Esophagus muscularis mucosa (tissue), 3 donors: ENCODE measurements around the gene LRP5.

Experiments
- POLR2A ChIP-seq: fragments of 450-650 bp; IDR thresholded peaks from one replicate; pipeline ENCODE4 v1.6.1; 2017; ENCODE audit warnings: antibody characterized with exemption, moderate library complexity, mild to moderate bottlenecking, low read depth
- TF ChIP-seq, protein P1 (sequence below), 3 experiments: fragments of 200-600 bp in 2 of 3; fragments of 450-650 bp in 1 of 3; sonication (generic) in 2 of 3; IDR thresholded peaks; one replicate each; pipeline ENCODE4 v1.5.1; 2017 to 2019; ENCODE audit warnings: antibody characterized with exemption in 3 of 3, mild to moderate bottlenecking in 2 of 3, moderate library complexity in 1 of 3

DNA sequence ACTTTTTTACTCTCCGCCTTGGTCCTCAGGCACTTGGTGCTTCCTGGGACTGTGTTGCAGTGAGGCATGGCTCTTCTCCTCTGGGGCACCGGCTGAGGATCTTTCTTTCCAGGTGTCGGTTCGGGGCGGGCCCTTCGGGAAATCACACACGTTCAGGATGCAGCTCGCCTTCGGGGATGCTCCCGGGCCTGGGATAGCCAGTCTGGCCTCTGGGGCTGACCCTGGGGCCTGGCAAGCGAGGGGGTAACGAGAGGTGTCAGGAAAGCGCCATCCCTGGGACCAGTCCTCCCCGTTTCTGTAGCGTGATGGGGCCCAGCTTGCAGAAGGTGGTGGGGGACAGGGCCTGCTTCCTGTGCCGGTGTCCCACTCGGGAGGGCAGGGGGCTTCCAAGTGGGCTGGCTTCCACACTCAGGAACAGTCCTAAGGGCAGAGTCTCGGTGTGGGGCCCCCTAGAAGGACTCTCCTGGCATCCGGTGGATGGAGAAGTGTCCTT is 53.6 kb downstream of the LRP5 start:
- TF ChIP-seq, protein P1, sequence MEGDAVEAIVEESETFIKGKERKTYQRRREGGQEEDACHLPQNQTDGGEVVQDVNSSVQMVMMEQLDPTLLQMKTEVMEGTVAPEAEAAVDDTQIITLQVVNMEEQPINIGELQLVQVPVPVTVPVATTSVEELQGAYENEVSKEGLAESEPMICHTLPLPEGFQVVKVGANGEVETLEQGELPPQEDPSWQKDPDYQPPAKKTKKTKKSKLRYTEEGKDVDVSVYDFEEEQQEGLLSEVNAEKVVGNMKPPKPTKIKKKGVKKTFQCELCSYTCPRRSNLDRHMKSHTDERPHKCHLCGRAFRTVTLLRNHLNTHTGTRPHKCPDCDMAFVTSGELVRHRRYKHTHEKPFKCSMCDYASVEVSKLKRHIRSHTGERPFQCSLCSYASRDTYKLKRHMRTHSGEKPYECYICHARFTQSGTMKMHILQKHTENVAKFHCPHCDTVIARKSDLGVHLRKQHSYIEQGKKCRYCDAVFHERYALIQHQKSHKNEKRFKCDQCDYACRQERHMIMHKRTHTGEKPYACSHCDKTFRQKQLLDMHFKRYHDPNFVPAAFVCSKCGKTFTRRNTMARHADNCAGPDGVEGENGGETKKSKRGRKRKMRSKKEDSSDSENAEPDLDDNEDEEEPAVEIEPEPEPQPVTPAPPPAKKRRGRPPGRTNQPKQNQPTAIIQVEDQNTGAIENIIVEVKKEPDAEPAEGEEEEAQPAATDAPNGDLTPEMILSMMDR (IDR thresholded peaks at IDR 0.05), result no peak
- no peak for TF ChIP-seq POLR2A
